Activated naive CD4-positive, alpha-beta T cell treated with anti-CD3 and anti-CD28 coated beads, Interleukin-2, amount 50 U/mL, for 24 hours (primary cell): ENCODE data around the gene ZNHIT3.

Experiments used
- H3K27ac Mint-ChIP-seq: one replicate; pipeline ENCODE4 v1.8.0; 2021; ENCODE audit warnings: mild to moderate bottlenecking, mixed read lengths
- H3K27me3 Mint-ChIP-seq: one replicate; pipeline ENCODE4 v1.8.0; 2021; ENCODE audit warnings: mixed read lengths
- H3K36me3 Mint-ChIP-seq: one replicate; pipeline ENCODE4 v1.8.0; 2021; ENCODE audit warnings: mixed read lengths
- H3K4me1 Mint-ChIP-seq: one replicate; pipeline ENCODE4 v1.8.0; 2021; ENCODE audit warnings: mixed read lengths
- H3K4me3 Mint-ChIP-seq: one replicate; pipeline ENCODE4 v1.8.0; 2021; ENCODE audit warnings: mild to moderate bottlenecking, mixed read lengths
- H3K9me3 Mint-ChIP-seq: one replicate; pipeline ENCODE4 v1.8.0; 2021; ENCODE audit warnings: mixed read lengths

The ZNHIT3 gene

GRCh38 chr17:36524428-36524876 is 38.0 kb downstream of the ZNHIT3 start:
- Mint-ChIP-seq H3K27ac (peak overlapping the region; percentile 90), H3K27me3 (no peaks in the 10 kb centered on the region), H3K4me3 (no peak overlapping the region), H3K36me3 (peaks cover 32% of the 10 kb centered on the region), H3K4me1 (peaks cover 27% of the 10 kb centered on the region), H3K9me3 (no peaks in the 10 kb centered on the region)

DNA sequence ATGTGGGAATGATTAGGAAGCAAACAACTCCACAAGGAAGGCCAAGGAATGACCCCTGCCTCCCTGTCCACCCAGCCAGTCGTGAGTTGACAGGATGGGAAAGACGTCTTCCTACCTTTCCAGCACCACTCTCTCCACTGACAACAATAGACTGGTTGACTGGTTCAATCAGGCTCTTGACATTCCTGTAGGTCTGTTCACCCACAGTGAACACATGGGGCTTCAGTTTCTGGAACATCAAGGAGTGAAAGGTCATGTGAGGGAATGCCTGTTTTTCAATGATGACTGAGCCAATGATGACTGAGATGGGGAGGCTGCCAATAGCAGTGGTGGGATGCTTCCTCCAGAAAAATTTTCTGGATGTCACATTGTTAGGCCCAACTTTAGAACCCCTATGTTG is 38.6 kb downstream of the ZNHIT3 start:
- peaks cover 32% of the 10 kb centered on the region for H3K36me3 Mint-ChIP-seq
- H3K27ac Mint-ChIP-seq = no peak overlapping the region
- no peaks in the 10 kb centered on the region for H3K9me3 Mint-ChIP-seq
- no peaks in the 10 kb centered on the region for H3K27me3 Mint-ChIP-seq
- no peak overlapping the region for H3K4me3 Mint-ChIP-seq
- peaks cover 27% of the 10 kb centered on the region for H3K4me1 Mint-ChIP-seq

DNA sequence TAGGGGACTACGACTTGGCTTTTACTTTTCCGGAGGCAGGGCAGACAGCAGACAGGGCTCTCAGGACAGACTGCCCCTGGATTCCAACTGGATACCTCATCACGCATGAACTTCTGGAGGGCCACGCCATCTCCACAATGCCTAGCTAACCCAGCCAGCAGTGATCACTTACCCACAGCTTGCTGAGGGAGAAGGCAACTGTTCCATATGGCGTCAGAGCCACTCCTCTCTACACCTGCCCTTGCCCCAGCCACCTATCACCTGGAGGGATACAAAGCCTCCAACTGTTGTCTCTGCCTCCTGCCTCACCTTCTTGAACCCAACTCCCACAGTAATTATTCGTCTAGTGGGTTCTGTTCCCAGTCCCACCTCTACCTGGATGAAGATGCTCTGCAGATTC is 39.4 kb downstream of the ZNHIT3 start:
- H3K4me1 Mint-ChIP-seq = peaks cover 27% of the 10 kb centered on the region
- H3K36me3 Mint-ChIP-seq = peaks cover 24% of the 10 kb centered on the region
- H3K27ac Mint-ChIP-seq = no peak overlapping the region
- H3K27me3 Mint-ChIP-seq = no peaks in the 10 kb centered on the region
- H3K4me3 Mint-ChIP-seq = no peak overlapping the region
- no peaks in the 10 kb centered on the region for H3K9me3 Mint-ChIP-seq

GRCh38 chr17:36527621-36528250 is 41.3 kb downstream of the ZNHIT3 start:
- Mint-ChIP-seq H3K9me3 (no peaks in the 10 kb centered on the region), H3K27ac (no peak overlapping the region), H3K36me3 (peaks cover 27% of the 10 kb centered on the region), H3K4me3 (no peak overlapping the region), H3K4me1 (peaks cover 35% of the 10 kb centered on the region), H3K27me3 (no peaks in the 10 kb centered on the region)

- no peaks in the 10 kb centered on the region for H3K27me3 Mint-ChIP-seq
- H3K36me3 Mint-ChIP-seq = peaks cover 30% of the 10 kb centered on the region
- H3K27ac Mint-ChIP-seq = no peak overlapping the region
- H3K4me1 Mint-ChIP-seq = peaks cover 44% of the 10 kb centered on the region
- no peaks in the 10 kb centered on the region for H3K9me3 Mint-ChIP-seq
- H3K4me3 Mint-ChIP-seq = no peak overlapping the region
Measured at GRCh38 chr17:36529121-36529520, 42.6 kb downstream of the ZNHIT3 start.

GRCh38 chr17:36532435-36532975 is 46.0 kb downstream of the ZNHIT3 start:
- no peaks in the 10 kb centered on the region for H3K27me3 Mint-ChIP-seq
- peaks cover 15% of the 10 kb centered on the region for H3K36me3 Mint-ChIP-seq
- peak overlapping the region; percentile 49 for H3K4me3 Mint-ChIP-seq
- H3K27ac Mint-ChIP-seq = peak overlapping the region; percentile 77
- H3K9me3 Mint-ChIP-seq = no peaks in the 10 kb centered on the region
- peaks cover 28% of the 10 kb centered on the region for H3K4me1 Mint-ChIP-seq

GRCh38 chr17:36533935-36534839 is 47.7 kb downstream of the ZNHIT3 start:
- Mint-ChIP-seq H3K27me3 (no peaks in the 10 kb centered on the region), H3K4me1 (peaks cover 31% of the 10 kb centered on the region), H3K27ac (peak overlapping the region; percentile 99), H3K4me3 (peak overlapping the region; percentile 97), H3K9me3 (no peaks in the 10 kb centered on the region), H3K36me3 (peaks cover 13% of the 10 kb centered on the region)

DNA sequence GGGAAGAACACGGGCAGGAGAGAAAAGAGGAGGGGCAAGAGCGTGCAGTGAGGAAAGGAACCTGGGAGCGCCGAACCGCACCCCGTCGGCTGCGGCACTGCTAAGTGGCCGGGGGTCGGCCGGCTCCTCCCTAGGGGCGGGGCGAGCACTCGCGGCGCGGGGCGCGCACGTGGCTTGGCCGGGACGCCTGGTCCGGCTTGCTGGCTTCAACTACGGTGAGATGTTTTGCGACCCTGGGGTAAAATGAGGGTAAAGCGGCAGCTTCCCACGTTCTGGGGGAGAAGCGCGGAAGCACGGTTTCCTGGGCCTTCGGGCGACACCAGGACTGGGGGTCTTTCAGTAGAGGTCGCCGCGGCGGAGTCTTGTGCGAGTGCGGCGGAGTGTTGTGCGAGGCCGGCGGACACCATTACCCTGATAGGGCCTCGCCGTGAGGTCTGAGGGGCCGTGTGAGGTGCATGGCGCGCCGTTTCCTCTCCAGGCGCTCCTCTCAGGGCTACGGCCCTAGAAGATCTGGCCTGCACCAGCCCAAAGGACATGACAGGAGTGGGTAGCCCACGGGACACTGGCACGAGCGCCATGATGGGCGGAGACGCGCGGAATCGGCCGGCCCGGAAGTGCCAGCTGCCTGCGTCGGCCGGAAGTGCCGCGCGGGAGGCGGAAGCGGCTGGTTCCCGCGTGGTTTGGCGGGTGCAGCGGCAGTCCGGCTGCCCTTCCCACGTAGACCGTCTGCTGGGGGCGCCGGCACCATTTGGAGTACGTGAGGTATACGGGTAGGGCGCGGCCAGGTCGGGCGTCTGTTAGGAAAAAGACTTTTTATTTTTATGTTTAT is 48.6 kb downstream of the ZNHIT3 start, which contains the start of the genes MYO19 and PIGW:
TSS of gene MYO19 (minus strand) at position 29 of the 829 bp plus-strand sequence. CDS start 2,330 bp downstream, outside the sequence.
TSS of gene PIGW (plus strand) at position 148 of the 829 bp plus-strand sequence. CDS start 2,115 bp downstream, outside the sequence.
- peak within 1 kb of the TSS; percentile 99 for H3K27ac Mint-ChIP-seq
- peaks cover 29% of the 10 kb centered on the region for H3K4me1 Mint-ChIP-seq
- no peaks in the 10 kb centered on the region for H3K27me3 Mint-ChIP-seq
- H3K36me3 Mint-ChIP-seq = peaks cover 12% of the 10 kb centered on the region
- H3K4me3 Mint-ChIP-seq = peak within 1 kb of the TSS; percentile 97
- H3K9me3 Mint-ChIP-seq = no peaks in the 10 kb centered on the region

- Mint-ChIP-seq H3K27me3 (no peaks in the 10 kb centered on the region), H3K27ac (peak overlapping the region; percentile 99), H3K9me3 (no peaks in the 10 kb centered on the region), H3K36me3 (peaks cover 12% of the 10 kb centered on the region), H3K4me3 (peak overlapping the region; percentile 97), H3K4me1 (peaks cover 29% of the 10 kb centered on the region)
Measured at GRCh38 chr17:36535669-36536081, 49.2 kb downstream of the ZNHIT3 start.

GRCh38 chr17:36540696-36541095 is 54.2 kb downstream of the ZNHIT3 start:
- Mint-ChIP-seq H3K27me3 (no peaks in the 10 kb centered on the region), H3K4me3 (no peak overlapping the region), H3K4me1 (peaks cover 17% of the 10 kb centered on the region), H3K9me3 (no peaks in the 10 kb centered on the region), H3K27ac (no peak overlapping the region), H3K36me3 (peaks cover 3% of the 10 kb centered on the region)

- no peak overlapping the region for H3K4me3 Mint-ChIP-seq
- peaks cover 22% of the 10 kb centered on the region for H3K4me1 Mint-ChIP-seq
- peaks cover 3% of the 10 kb centered on the region for H3K36me3 Mint-ChIP-seq
- H3K9me3 Mint-ChIP-seq = no peaks in the 10 kb centered on the region
- no peaks in the 10 kb centered on the region for H3K27me3 Mint-ChIP-seq
- H3K27ac Mint-ChIP-seq = no peak overlapping the region
Measured at GRCh38 chr17:36542755-36543154, 56.3 kb downstream of the ZNHIT3 start.

DNA sequence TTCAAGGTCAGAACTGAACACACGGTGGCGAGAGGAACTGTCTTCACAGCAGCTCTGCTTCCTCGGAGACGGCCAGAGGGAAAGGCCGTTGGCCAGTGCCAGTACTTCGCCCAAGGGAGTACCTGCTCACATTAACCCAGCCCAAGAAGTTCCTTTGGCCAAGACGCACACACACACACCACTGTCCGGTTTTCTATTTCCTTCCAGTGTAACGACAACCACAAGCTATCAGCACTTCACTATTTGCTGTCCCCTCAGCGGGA is 57.5 kb downstream of the ZNHIT3 start:
- no peaks in the 10 kb centered on the region for H3K27me3 Mint-ChIP-seq
- H3K36me3 Mint-ChIP-seq = peaks cover 3% of the 10 kb centered on the region
- peaks cover 26% of the 10 kb centered on the region for H3K4me1 Mint-ChIP-seq
- H3K4me3 Mint-ChIP-seq = peak overlapping the region; percentile 92
- H3K9me3 Mint-ChIP-seq = no peaks in the 10 kb centered on the region
- H3K27ac Mint-ChIP-seq = peak overlapping the region; percentile 98

DNA sequence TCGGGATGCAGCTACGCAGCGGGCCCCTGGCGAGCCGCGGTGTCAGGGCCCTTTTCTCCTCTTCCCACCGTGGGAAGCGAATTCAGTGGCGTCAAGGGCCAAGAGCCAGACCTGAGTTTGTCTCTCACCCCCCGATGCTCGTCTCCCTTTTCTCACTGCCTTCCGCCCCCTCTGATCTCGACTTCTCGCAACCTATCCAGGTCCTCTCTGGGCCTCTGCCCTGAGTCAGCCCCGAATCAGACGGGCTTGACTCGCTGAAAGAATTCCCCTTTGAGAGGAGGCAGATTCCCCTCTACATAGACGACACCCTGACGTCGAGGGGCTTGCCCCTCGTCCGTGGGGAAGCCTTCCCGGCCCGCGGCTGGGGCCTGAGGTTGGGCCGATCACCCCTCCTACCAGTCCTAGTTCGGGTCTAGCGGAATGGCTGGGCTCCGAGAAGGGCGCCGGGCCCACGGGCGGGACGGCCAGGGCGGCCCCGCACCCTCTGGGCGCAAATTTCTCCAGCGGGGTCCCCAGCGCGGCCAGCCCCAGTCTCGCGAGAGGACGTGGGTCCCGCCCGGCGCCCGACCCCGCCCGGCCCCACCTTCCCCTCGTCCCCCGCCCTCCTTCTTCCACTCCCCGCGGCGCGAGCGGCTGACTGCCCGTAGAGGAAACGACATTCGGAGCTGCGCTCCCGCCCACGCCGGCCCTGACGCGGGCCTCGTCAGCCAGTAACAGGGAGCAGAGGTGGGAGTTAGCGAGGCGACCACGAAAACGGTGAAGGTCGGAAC is 58.0 kb downstream of the ZNHIT3 start, which contains the start of gene GGNBP2:
TSS of gene GGNBP2 (plus strand) at position 613 of the 770 bp plus-strand sequence. CDS start 806 bp downstream, outside the sequence.
- Mint-ChIP-seq H3K27ac (peak within 1 kb of the TSS; percentile 98), H3K27me3 (no peaks in the 10 kb centered on the region), H3K9me3 (no peaks in the 10 kb centered on the region), H3K36me3 (peaks cover 3% of the 10 kb centered on the region), H3K4me3 (peak within 1 kb of the TSS; percentile 93), H3K4me1 (peaks cover 26% of the 10 kb centered on the region)

DNA sequence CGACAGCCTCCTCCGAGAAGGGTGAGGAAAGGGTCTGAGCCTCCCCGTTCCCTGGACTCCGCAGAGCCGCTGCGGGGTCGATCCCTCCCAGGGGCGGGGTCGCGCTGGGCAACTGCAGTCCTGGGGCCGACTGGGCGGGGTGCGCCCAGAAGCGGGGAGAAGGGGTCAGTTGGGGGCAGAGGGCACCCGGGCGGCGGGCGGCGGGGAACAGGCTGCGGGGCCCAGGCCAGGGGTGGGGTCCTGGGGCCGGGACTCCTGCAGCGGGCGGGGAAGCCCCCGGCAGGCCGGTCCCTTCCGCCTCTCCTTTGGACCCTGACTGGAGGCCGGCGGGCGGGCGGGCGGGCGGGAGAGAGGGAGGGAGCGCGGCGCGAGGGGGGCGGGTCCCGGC is 58.6 kb downstream of the ZNHIT3 start:
- Mint-ChIP-seq H3K9me3 (no peaks in the 10 kb centered on the region), H3K4me3 (peak overlapping the region; percentile 93), H3K27me3 (no peaks in the 10 kb centered on the region), H3K27ac (peak overlapping the region; percentile 97), H3K4me1 (peaks cover 28% of the 10 kb centered on the region), H3K36me3 (peaks cover 3% of the 10 kb centered on the region)
